HG02588 (cell line): ENCODE results near the gene TEC.
"Not testable (repeated sequence)": the region's sequence is repeated elsewhere in the genome, so short reads cannot be mapped to it uniquely, and the experiment has no call there.

ENCODE experiments used
- ATAC-seq: cut with Tn5 transposase; IDR thresholded peaks from one replicate; pipeline ENCODE4 v1.9.1; 2021; ENCODE audit warnings: mild to moderate bottlenecking, moderate library complexity; ENCODE audit not compliant: unreplicated experiment

The TEC gene

DNA sequence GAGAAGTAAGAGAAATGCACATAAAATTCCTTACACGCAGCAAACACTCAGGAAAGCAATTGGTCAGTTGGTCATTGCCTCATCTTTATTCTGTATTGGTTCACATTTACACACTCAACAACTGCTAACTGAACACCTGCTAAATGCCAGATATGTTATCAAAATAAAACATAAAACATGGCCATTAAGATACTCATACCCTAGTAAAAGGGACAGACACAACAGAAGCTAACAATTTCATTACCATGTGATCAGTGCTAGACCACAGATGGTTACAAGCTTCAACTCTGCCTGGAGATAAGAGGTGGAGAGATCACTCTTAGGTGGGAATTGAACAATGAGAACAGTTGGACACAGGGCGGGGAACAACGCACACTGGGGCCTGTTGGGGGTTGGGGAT is 26.2 kb downstream of the TEC start:
- no peak for ATAC-seq

GRCh38 chr4:48242511-48243195 is 27.0 kb downstream of the TEC start:
- ATAC-seq, result no peak

GRCh38 chr4:48241731-48242130 is 27.9 kb downstream of the TEC start:
- ATAC-seq, result no peak

GRCh38 chr4:48237996-48238645 is 31.5 kb downstream of the TEC start:
- ATAC-seq, result no peak

- ATAC-seq, result no peak
Observed at GRCh38 chr4:48235050-48235449, 34.6 kb downstream of the TEC start.

DNA sequence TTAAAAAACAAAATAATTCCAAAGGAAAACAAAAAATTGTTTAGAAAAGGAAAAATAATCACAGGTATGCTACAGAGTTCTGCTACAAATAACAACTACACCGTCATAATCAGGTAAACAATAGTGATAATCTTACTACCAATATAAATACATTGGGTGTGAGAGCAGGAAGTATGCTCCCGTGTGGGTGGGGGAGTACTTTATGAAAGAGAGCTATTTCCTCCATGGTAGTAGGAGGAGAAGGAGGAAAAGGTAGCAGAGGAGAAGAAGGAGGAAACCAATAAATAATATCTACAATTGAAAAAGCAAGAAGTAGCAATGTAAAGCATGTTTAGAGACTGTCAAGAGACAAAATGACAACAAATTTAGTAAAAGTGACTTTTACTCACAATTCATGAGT is 35.1 kb downstream of the TEC start:
- ATAC-seq, result no peak

- no peak for ATAC-seq
Observed at GRCh38 chr4:48228949-48229348, 40.7 kb downstream of the TEC start.

GRCh38 chr4:48227662-48228061 is 42.0 kb downstream of the TEC start:
- ATAC-seq, result no peak

- no peak for ATAC-seq
Observed at GRCh38 chr4:48226199-48226598, 43.4 kb downstream of the TEC start.

DNA sequence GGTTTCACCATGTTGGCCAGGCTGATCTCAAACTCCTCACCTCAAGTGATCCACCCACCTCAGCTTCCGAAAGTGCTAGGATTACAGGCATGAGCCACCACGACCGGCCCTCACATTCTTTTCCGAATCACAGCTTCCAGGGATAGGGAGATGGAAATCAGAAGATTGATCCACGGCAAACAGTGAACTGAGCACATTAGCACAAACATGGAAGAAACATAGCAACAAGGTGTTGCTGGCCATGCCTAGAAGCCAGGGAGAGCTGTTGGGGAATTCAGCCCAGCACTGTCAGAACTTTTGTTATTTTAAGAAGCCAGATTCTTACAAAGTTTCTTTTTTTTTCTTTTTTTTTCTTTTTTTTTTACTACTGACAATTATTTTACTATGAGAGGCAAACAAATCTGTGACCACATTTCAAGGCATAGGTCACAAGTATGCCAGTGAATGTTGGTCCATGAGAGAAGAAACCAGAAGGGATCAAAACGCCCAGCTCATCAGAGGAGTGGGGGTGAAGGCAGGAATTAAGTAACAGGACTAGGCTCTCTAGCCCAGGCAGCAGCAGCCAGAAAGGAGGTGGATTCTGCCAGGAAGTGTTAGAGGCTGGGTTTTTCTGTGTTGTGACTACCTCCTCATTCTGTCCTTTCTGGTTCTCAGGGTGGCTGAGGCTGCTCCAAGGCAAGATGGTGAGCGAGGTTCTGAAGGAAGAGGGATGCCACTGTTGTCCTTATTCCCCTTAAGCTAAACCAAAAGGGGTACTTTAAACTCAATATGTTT is 44.1 kb downstream of the TEC start:
- ATAC-seq, result no peak

GRCh38 chr4:48224606-48225005 is 45.0 kb downstream of the TEC start:
- ATAC-seq, result no peak

DNA sequence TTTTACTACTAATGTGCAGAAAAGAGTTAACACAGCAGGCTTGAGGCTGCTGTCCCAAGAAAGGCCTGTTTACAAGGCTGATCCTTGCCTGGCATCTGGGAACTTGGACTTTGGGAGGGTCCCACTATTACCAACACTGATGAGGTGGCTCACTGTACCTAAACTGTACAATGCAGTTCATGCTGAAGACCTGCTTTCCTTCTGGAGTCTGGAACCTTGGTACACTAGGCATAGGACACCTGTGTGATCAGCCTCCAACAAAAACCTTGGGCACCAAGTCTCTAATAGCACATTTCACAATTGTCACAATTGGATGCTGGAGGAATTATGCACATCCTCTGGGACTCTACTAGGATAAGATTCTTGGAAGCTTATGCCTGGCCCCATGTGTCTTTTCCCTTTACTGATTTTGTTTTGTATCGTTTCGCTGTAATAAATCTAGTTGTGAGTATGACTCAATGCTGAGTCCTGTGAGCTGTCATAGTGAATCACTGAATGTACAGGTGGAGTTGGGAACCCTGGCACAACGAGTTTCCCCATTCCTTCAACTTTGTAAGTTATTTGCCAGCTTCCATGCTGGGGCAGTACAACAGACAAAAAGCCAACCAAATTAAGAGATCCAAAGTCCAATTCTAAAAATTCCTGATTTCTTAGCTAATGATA is 45.9 kb downstream of the TEC start:
- no peak for ATAC-seq

DNA sequence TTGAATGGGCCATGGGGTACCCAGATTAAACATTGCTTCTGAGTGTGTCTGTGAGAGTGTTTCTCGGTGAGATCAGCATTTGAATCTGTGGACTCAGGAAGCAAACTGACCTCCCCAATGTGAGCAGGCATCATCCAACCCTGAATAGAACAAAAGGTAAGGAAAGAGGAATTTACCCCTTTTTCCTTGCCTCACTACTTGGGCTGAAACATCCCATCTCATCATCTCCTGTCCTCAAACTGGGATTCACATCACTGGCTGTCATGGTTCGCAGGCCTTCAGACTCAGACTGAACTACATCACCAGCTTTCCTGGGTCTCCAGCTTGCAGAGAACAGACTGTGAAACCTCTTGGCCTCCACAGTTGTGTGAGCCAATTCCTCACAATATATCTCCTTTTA is 47.1 kb downstream of the TEC start:
- ATAC-seq, result no peak

GRCh38 chr4:48219430-48219829 is 50.2 kb downstream of the TEC start:
- ATAC-seq, result not testable (repeated sequence)

DNA sequence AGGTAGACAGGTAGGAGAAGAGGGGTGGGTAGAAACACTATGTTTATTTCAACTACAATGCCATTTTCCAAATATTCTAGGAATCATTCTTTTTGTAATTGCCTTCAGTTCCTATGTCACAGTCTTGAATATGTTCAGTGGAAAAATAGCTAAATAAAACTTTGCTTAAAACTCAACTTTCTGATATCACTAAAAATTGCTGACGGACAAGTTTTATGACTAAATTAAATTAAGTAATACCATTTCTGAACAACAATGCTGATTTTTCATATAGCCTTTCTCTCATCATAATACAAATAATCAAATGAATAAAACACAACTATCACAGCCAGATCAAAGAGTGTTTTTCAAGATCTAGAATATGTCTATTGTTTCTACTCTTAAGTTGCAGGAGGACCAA is 53.1 kb downstream of the TEC start:
- ATAC-seq, result no peak

DNA sequence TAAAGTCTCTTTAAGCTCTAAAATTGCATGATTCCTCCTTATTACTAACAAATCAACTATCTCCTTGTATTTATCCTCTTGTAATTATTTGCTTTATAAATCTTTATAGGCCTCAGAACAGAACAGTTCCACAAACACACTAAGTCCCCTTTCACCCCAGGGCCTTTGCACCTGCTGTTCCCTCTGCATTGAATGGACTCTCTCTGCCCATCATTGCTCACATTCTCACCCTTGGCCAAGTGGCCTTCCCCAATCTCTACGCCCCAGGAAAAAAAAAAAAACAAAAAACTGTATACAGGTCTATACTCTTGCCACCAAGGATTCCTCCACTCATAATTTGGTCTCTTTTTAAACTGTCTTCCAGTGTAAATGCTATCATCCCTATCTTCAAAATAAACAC is 53.7 kb downstream of the TEC start:
- no peak for ATAC-seq

GRCh38 chr4:48212165-48212564 is 57.5 kb downstream of the TEC start:
- ATAC-seq, result peak; percentile 83

- no peak for ATAC-seq
Observed at GRCh38 chr4:48210966-48211328, 58.7 kb downstream of the TEC start.

GRCh38 chr4:48205626-48206025 is 64.0 kb downstream of the TEC start:
- no peak for ATAC-seq

DNA sequence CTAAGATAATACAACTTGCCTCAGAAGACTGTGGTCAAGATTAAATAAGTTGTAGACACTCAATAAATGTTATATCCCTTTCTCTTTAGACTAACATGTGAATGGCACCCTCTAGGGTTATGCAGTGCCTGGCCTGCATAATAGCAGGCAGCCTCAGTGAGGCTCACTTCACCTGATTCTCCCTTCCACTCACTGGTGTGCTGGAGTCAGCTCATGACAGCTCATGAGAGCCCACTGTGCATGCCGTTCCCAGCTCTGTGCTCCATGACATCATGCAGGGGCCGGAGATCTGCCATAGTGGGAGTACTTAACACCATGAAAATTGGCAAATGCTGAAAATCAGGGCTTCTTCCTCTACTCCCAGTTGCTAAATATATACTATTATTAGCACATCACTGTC is 64.5 kb downstream of the TEC start:
- no peak for ATAC-seq

DNA sequence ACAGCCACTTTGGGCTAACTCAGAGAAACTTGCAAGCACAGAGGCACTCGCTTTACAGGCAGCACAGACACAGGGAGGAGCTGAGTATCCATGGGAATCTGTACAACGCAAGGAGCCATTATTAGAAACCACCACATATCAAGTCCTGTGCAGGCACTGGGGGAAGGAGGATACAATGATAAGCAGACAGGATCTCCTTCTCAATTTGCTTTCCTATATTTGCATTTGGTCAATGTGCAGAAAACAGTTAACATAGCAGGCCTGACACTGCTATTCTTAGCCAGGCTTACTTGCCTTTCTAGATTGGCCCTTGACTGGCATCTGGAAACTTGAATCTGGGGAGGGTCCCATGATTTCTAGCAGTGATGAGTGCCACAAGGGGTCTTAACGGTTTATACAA is 65.8 kb downstream of the TEC start:
- ATAC-seq, result peak; percentile 52
